ENCODE data around the gene TPM2.

- TF ChIP-seq EZH2 (IDR thresholded peaks at IDR 0.05; ENCODE audit: low read length, unreplicated experiment) (no peak), CTCF (conservative IDR thresholded peaks at IDR 0.05; ENCODE audit: low read depth, low read length) (no peak), EZH2phosphoT487 (IDR thresholded peaks at IDR 0.05; ENCODE audit: borderline replicate concordance, low read length) (no peak)
These were observed 3.2 kb downstream of the TPM2 start for GRCh38 chr9:35686222-35687203.
